CD1c-positive myeloid dendritic cell (primary cell): ENCODE data around the gene CDK5RAP3.
A peak's percentile ranks its signal among the peaks of the same experiment; 100 is the strongest.

Experiments used
- DNase-seq: peaks from one replicate; pipeline ENCODE4 v3.0.0-alpha.2; 2016; ENCODE audit errors: extremely low spot score

CDK5RAP3 gene

GRCh38 chr17:47948706-47949196 lies 22.2 kb upstream of the CDK5RAP3 start:
- no peak for DNase-seq

GRCh38 chr17:47949197-47949759 lies 21.6 kb upstream of the CDK5RAP3 start:
- peak; percentile 85 for DNase-seq

GRCh38 chr17:47949946-47950345 lies 21.0 kb upstream of the CDK5RAP3 start:
- DNase-seq = peak; percentile 18

GRCh38 chr17:47950448-47950847 lies 20.5 kb upstream of the CDK5RAP3 start:
- no peak for DNase-seq

- peak; percentile 70 for DNase-seq
These were observed 18.5 kb upstream of the CDK5RAP3 start for GRCh38 chr17:47952171-47953021.

GRCh38 chr17:47953909-47954308 lies 17.0 kb upstream of the CDK5RAP3 start:
- no peak for DNase-seq

GRCh38 chr17:47955497-47956461 lies 15.1 kb upstream of the CDK5RAP3 start:
- no peak for DNase-seq

- DNase-seq = no peak
These were observed 13.9 kb upstream of the CDK5RAP3 start for GRCh38 chr17:47956791-47957590.

GRCh38 chr17:47957591-47958490 lies 13.1 kb upstream of the CDK5RAP3 start, which contains the start of gene PRR15L:
Gene PRR15L (minus strand): TSS chr17:47957883. CDS start chr17:47953234, 4,649 bp downstream.
- DNase-seq = no peak

- no peak for DNase-seq
These were observed 10.9 kb upstream of the CDK5RAP3 start for GRCh38 chr17:47959825-47960655.

- DNase-seq = no peak
These were observed 9.5 kb upstream of the CDK5RAP3 start for GRCh38 chr17:47961406-47961805.

- no peak for DNase-seq
These were observed 8.0 kb upstream of the CDK5RAP3 start for GRCh38 chr17:47962901-47963300.

GRCh38 chr17:47964856-47965255 lies 6.1 kb upstream of the CDK5RAP3 start:
- no peak for DNase-seq

GRCh38 chr17:47966079-47966519 lies 4.8 kb upstream of the CDK5RAP3 start:
- no peak for DNase-seq

GRCh38 chr17:47967607-47968252 lies 3.2 kb upstream of the CDK5RAP3 start:
- no peak for DNase-seq

- no peak for DNase-seq
These were observed 2.1 kb upstream of the CDK5RAP3 start for GRCh38 chr17:47968836-47969235.

GRCh38 chr17:47969930-47970724 lies 786 bp upstream of the CDK5RAP3 start:
- DNase-seq = no peak

- no peak for DNase-seq
These were observed 2.6 kb downstream of the CDK5RAP3 start for GRCh38 chr17:47973541-47973940.
